T-helper 2 cell treated with Interferon-gamma antibody and Interleukin-4, amounts not matched to agents 100 ng/mL and 5 ng/mL, for 36 hours (primary cell): Measurements from ENCODE around the gene NCOA3. TPM values are rescaled to one million over a fixed set of nuclear protein-coding genes. Genes with fewer than 3 reads are reported as not detected.

Experiments
- intact Hi-C: fragments of 100-400 bp; cut with micrococcal nuclease; formaldehyde crosslinking; loops from one replicate; pipeline ENCODE4 v1.15.1; 2023
- total RNA-seq: library from RNA; stranded (reverse); gene quantifications from 2 replicates; pipeline ENCODE4 v1.2.3, GENCODE V29; 2022

The NCOA3 gene
- total RNA-seq, 1 donor from 2014 or later, result 104 TPM

GRCh38 chr20:47623206-47623605, 121.5 kb downstream of the NCOA3 start:
- intact Hi-C loops, result loop anchor here (10.0 kb wide), 1 partner anchor 428 kb away; no protein-coding TSS in a partner anchor

- intact Hi-C loops, result loop anchor here (10.0 kb wide), 1 partner anchor 433 kb away; no protein-coding TSS in a partner anchor
These were observed 125.9 kb downstream of the NCOA3 start for GRCh38 chr20:47627540-47627939.

- intact Hi-C loops, result loop anchor here (10.0 kb wide), 1 partner anchor 435 kb away; no protein-coding TSS in a partner anchor
These were observed 128.2 kb downstream of the NCOA3 start for GRCh38 chr20:47629907-47630306.

GRCh38 chr20:47631078-47631477, 129.4 kb downstream of the NCOA3 start:
- intact Hi-C loops, result no loop called here

- intact Hi-C loops, result no loop called here
These were observed 133.6 kb downstream of the NCOA3 start for GRCh38 chr20:47635256-47635655.

- intact Hi-C loops, result no loop called here
These were observed 137.2 kb downstream of the NCOA3 start for GRCh38 chr20:47638851-47639250.

- intact Hi-C loops, result no loop called here
These were observed 140.4 kb downstream of the NCOA3 start for GRCh38 chr20:47642118-47642517.

- intact Hi-C loops, result no loop called here
These were observed 140.9 kb downstream of the NCOA3 start for GRCh38 chr20:47642624-47643023.

- intact Hi-C loops, result no loop called here
These were observed 143.9 kb downstream of the NCOA3 start for GRCh38 chr20:47645632-47646031.

GRCh38 chr20:47647994-47648393, 146.3 kb downstream of the NCOA3 start:
- intact Hi-C loops, result no loop called here

GRCh38 chr20:47648943-47649342, 147.3 kb downstream of the NCOA3 start:
- intact Hi-C loops, result no loop called here

GRCh38 chr20:47652301-47652700, 150.6 kb downstream of the NCOA3 start:
- intact Hi-C loops, result no loop called here

- intact Hi-C loops, result no loop called here
These were observed 151.1 kb downstream of the NCOA3 start for GRCh38 chr20:47652794-47653193.

GRCh38 chr20:47653869-47654268, 152.2 kb downstream of the NCOA3 start:
- intact Hi-C loops, result no loop called here

- intact Hi-C loops, result no loop called here
These were observed 152.7 kb downstream of the NCOA3 start for GRCh38 chr20:47654370-47654769.

- intact Hi-C loops, result no loop called here
These were observed 153.9 kb downstream of the NCOA3 start for GRCh38 chr20:47655635-47656034.

- intact Hi-C loops, result no loop called here
These were observed 154.6 kb downstream of the NCOA3 start for GRCh38 chr20:47656318-47656717.

GRCh38 chr20:47659904-47660601, 158.4 kb downstream of the NCOA3 start:
- intact Hi-C loops, result loop anchor here (5.0 kb wide), 1 partner anchor 962 kb away; no protein-coding TSS in a partner anchor

- intact Hi-C loops, result loop anchor here (5.0 kb wide), 1 partner anchor 962 kb away; no protein-coding TSS in a partner anchor
These were observed 158.9 kb downstream of the NCOA3 start for GRCh38 chr20:47660602-47660905.

- intact Hi-C loops, result loop anchor here (5.0 kb wide), 1 partner anchor 961 kb away; no protein-coding TSS in a partner anchor
These were observed 159.5 kb downstream of the NCOA3 start for GRCh38 chr20:47660983-47661700.

GRCh38 chr20:47661714-47662113, 160.0 kb downstream of the NCOA3 start:
- intact Hi-C loops, result loop anchor here (5.0 kb wide), 1 partner anchor 961 kb away; no protein-coding TSS in a partner anchor
